ENCODE measurements around the gene CDC37L1. TPM values are rescaled to one million over a fixed set of nuclear protein-coding genes. Genes with fewer than 3 reads are reported as not detected.

CDC37L1 gene
- total RNA-seq, 4 donors from 2014 or later: 28.5 to 48.9 (median 38.0) TPM

- TF ChIP-seq EP300 (IDR thresholded peaks at IDR 0.05) (no peak), CTCF (IDR thresholded peaks at IDR 0.05) (no peak), POLR2A (IDR thresholded peaks at IDR 0.05) (no peak)
Measured at GRCh38 chr9:4686584-4686983, 7.2 kb downstream of the CDC37L1 start.

GRCh38 chr9:4689021-4689420 lies 9.7 kb downstream of the CDC37L1 start:
- no peak for TF ChIP-seq EP300 (IDR thresholded peaks at IDR 0.05)
- no peak for TF ChIP-seq CTCF (IDR thresholded peaks at IDR 0.05)
- no peak for TF ChIP-seq POLR2A (IDR thresholded peaks at IDR 0.05)
- Histone ChIP-seq H3K27me3 (no peaks in the 10 kb centered on the region), H3K36me3 (peaks cover 0 to 50% (median 0%) of the 10 kb centered on the region in 3 donors), H3K27ac (no peak overlapping the region), H3K4me1 (peaks cover 0 to 55% (median 3%) of the 10 kb centered on the region in 4 donors), H3K9me3 (no peaks in the 10 kb centered on the region), H3K4me3 (no peak overlapping the region)
- 50 to 80% methylated on average over 2 of the region's 2 CpGs for WGBS, 2 donors
- DNase-seq (ENCODE audit: low spot score in 2 of 2): no peak

More at GRCh38 chr9:4686584-4686983, 7.2 kb downstream of the CDC37L1 start:
- H3K4me1 ChIP-seq: peaks cover 0 to 60% (median 3%) of the 10 kb centered on the region in 4 donors
- H3K27ac ChIP-seq: peak overlapping the region in 2 of 4 donors; percentile 49 to 51
- H3K9me3 ChIP-seq: no peaks in the 10 kb centered on the region
- H3K36me3 ChIP-seq: peaks cover 0 to 43% (median 0%) of the 10 kb centered on the region in 3 donors
- 73 to 77% methylated on average over 1 of the region's 1 CpG for WGBS, 2 donors
- H3K27me3 ChIP-seq: no peaks in the 10 kb centered on the region
- H3K4me3 ChIP-seq: no peak overlapping the region
- DNase-seq (ENCODE audit: low spot score in 2 of 2): no peak

DNA sequence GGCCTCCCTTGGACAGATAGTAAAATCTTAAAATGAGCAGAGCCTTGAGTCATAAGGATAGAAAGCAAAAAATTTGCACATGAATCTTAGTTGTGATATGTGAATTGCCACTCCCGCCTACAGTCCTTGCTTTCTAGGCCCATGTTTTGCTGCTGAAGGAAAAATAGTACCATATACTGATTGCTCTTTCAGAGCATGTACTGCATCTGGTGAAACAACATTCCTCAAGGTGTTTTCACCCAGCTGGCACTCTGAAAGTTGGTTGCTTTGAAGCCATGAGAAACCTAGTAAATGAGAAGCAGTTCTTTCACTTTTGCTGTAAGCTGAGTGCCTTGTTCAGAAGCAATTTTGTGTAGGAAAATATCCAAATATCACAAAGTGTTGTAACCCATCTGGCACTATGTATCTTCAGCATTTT lies 10.3 kb downstream of the CDC37L1 start:
- H3K27ac ChIP-seq: no peak overlapping the region
- H3K9me3 ChIP-seq: no peaks in the 10 kb centered on the region
- H3K27me3 ChIP-seq: no peaks in the 10 kb centered on the region
- DNase-seq (ENCODE audit: low spot score in 2 of 2): no peak
- WGBS, 2 donors: 87 to 90% methylated on average over 1 of the region's 1 CpG
- H3K4me3 ChIP-seq: no peak overlapping the region
- TF ChIP-seq EP300 (IDR thresholded peaks at IDR 0.05) (no peak), POLR2A (IDR thresholded peaks at IDR 0.05) (no peak), CTCF (IDR thresholded peaks at IDR 0.05) (no peak)
- peaks cover 0 to 56% (median 0%) of the 10 kb centered on the region in 3 donors for H3K36me3 ChIP-seq
- peaks cover 0 to 48% (median 3%) of the 10 kb centered on the region in 4 donors for H3K4me1 ChIP-seq

DNA sequence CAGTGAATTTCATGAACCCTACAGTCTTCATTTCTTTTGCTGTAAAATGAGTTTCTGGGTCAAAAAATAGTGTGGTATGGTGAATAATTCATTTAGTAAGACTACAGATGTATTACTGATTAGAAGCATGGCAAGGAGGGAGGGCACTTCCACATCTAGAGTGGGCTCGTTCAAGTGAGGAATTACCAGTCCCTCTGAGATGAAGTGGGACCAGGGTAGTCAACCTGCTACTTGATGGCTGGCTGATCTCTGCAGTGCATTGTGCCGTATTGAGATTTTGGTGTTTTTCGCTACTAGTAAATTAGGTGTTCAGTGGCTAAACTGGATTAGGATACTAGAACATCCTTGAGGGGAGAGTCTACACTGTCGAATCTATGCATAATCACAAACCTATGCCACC lies 10.8 kb downstream of the CDC37L1 start:
- H3K36me3 ChIP-seq: peaks cover 0 to 56% (median 0%) of the 10 kb centered on the region in 3 donors
- no peaks in the 10 kb centered on the region for H3K9me3 ChIP-seq
- TF ChIP-seq EP300 (IDR thresholded peaks at IDR 0.05) (no peak), CTCF (IDR thresholded peaks at IDR 0.05) (no peak), POLR2A (IDR thresholded peaks at IDR 0.05) (no peak)
- no peak overlapping the region for H3K27ac ChIP-seq
- WGBS, 2 donors: 88 to 93% methylated on average over 4 of the region's 4 CpGs
- no peak for DNase-seq (ENCODE audit: low spot score in 2 of 2)
- H3K4me1 ChIP-seq: peaks cover 0 to 44% (median 3%) of the 10 kb centered on the region in 4 donors
- no peaks in the 10 kb centered on the region for H3K27me3 ChIP-seq
- H3K4me3 ChIP-seq: no peak overlapping the region

- no peaks in the 10 kb centered on the region for H3K9me3 ChIP-seq
- peaks cover 0 to 32% (median 0%) of the 10 kb centered on the region in 4 donors for H3K4me1 ChIP-seq
- WGBS, 2 donors: 85 to 86% methylated on average over 3 of the region's 3 CpGs
- H3K27ac ChIP-seq: no peak overlapping the region
- peaks cover 0 to 51% (median under 1%) of the 10 kb centered on the region in 3 donors for H3K36me3 ChIP-seq
- H3K4me3 ChIP-seq: no peak overlapping the region
- no peak for DNase-seq (ENCODE audit: low spot score in 2 of 2)
- no peaks in the 10 kb centered on the region for H3K27me3 ChIP-seq
- TF ChIP-seq POLR2A (IDR thresholded peaks at IDR 0.05): no peak
- TF ChIP-seq CTCF (IDR thresholded peaks at IDR 0.05): no peak
- no peak for TF ChIP-seq EP300 (IDR thresholded peaks at IDR 0.05)
Measured at GRCh38 chr9:4691795-4692194, 12.4 kb downstream of the CDC37L1 start.

All from tibial nerve (tissue), 4 donors.